ENCODE data around the gene NAP1L5. TPM values are rescaled to one million over a fixed set of nuclear protein-coding genes. Genes with fewer than 3 reads are reported as not detected.

The NAP1L5 gene
- total RNA-seq, 1 experiment from 2014 or later = not detected

GRCh38 chr4:88674979-88675378 is 22.6 kb downstream of the NAP1L5 start:
- Mint-ChIP-seq H3K27ac (ENCODE audit: unreplicated experiment) (no peak overlapping the region), H3K27me3 (ENCODE audit: insufficient read depth, unreplicated experiment) (no peaks in the 10 kb centered on the region), H3K9me3 (ENCODE audit: unreplicated experiment) (no peaks in the 10 kb centered on the region), H3K4me1 (ENCODE audit: low read depth, unreplicated experiment) (no peaks in the 10 kb centered on the region), H3K36me3 (ENCODE audit: insufficient read depth, unreplicated experiment) (no peaks in the 10 kb centered on the region), H3K4me3 (ENCODE audit: unreplicated experiment) (no peak overlapping the region)
- intact Hi-C loops (cut with micrococcal nuclease; ENCODE audit: unreplicated experiment) = no loop called here
- DNase-seq = no peak
- Histone ChIP-seq H3K27me3 (replicated peaks; ENCODE audit: control insufficient read depth, insufficient read depth, low read length) (no peaks in the 10 kb centered on the region), H3K4me3 (ENCODE audit: low read depth, low read length) (no peak overlapping the region), H3K36me3 (ENCODE audit: control insufficient read depth, insufficient read depth, low read length) (no peaks in the 10 kb centered on the region), H3K4me1 (no peaks in the 10 kb centered on the region), H3K9me3 (no peaks in the 10 kb centered on the region)
- ChIA-PET CTCF (no interaction called here), POLR2A (no interaction called here)
- TF ChIP-seq CTCF (IDR thresholded peaks at IDR 0.05; ENCODE audit: insufficient read depth in 1 of 2, low read depth in 1 of 2, low read length in 1 of 2, severe bottlenecking in 1 of 2, unreplicated experiment in 1 of 2) = no peak
- BruUV-seq (replicated peaks) = no TSS peak

GRCh38 chr4:88674565-88674964 is 23.1 kb downstream of the NAP1L5 start:
- Mint-ChIP-seq H3K27ac (ENCODE audit: unreplicated experiment) (no peak overlapping the region), H3K9me3 (ENCODE audit: unreplicated experiment) (no peaks in the 10 kb centered on the region), H3K4me1 (ENCODE audit: low read depth, unreplicated experiment) (no peaks in the 10 kb centered on the region), H3K27me3 (ENCODE audit: insufficient read depth, unreplicated experiment) (no peaks in the 10 kb centered on the region), H3K4me3 (ENCODE audit: unreplicated experiment) (no peak overlapping the region), H3K36me3 (ENCODE audit: insufficient read depth, unreplicated experiment) (no peaks in the 10 kb centered on the region)
- no peak for DNase-seq
- TF ChIP-seq CTCF (IDR thresholded peaks at IDR 0.05; ENCODE audit: insufficient read depth in 1 of 2, low read depth in 1 of 2, low read length in 1 of 2, severe bottlenecking in 1 of 2, unreplicated experiment in 1 of 2) = no peak
- Histone ChIP-seq H3K27me3 (replicated peaks; ENCODE audit: control insufficient read depth, insufficient read depth, low read length) (no peaks in the 10 kb centered on the region), H3K4me3 (ENCODE audit: low read depth, low read length) (no peak overlapping the region), H3K36me3 (ENCODE audit: control insufficient read depth, insufficient read depth, low read length) (no peaks in the 10 kb centered on the region), H3K9me3 (no peaks in the 10 kb centered on the region), H3K4me1 (no peaks in the 10 kb centered on the region)
- intact Hi-C loops (cut with micrococcal nuclease; ENCODE audit: unreplicated experiment) = no loop called here
- BruUV-seq (replicated peaks) = no TSS peak
- ChIA-PET POLR2A (no interaction called here), CTCF (no interaction called here)

GRCh38 chr4:88673886-88674285 is 23.7 kb downstream of the NAP1L5 start:
- H3K4me1 ChIP-seq = no peaks in the 10 kb centered on the region
- H3K36me3 ChIP-seq (ENCODE audit: control insufficient read depth, insufficient read depth, low read length) = no peaks in the 10 kb centered on the region
- no peaks in the 10 kb centered on the region for H3K9me3 Mint-ChIP-seq (ENCODE audit: unreplicated experiment)
- intact Hi-C loops (cut with micrococcal nuclease; ENCODE audit: unreplicated experiment) = loop anchor here (1.0 kb wide), 1 partner anchor 350 kb away; no protein-coding TSS in a partner anchor
- TF ChIP-seq CTCF (IDR thresholded peaks at IDR 0.05; ENCODE audit: insufficient read depth in 1 of 2, low read depth in 1 of 2, low read length in 1 of 2, severe bottlenecking in 1 of 2, unreplicated experiment in 1 of 2) = no peak
- H3K27ac Mint-ChIP-seq (ENCODE audit: unreplicated experiment) = no peak overlapping the region
- H3K4me1 Mint-ChIP-seq (ENCODE audit: low read depth, unreplicated experiment) = no peaks in the 10 kb centered on the region
- H3K4me3 ChIP-seq (ENCODE audit: low read depth, low read length) = no peak overlapping the region
- BruUV-seq (replicated peaks) = no TSS peak
- H3K4me3 Mint-ChIP-seq (ENCODE audit: unreplicated experiment) = no peak overlapping the region
- H3K27me3 Mint-ChIP-seq (ENCODE audit: insufficient read depth, unreplicated experiment) = no peaks in the 10 kb centered on the region
- ChIA-PET POLR2A (no interaction called here), CTCF (interaction anchor here (0.6 kb wide), 1 partner anchor 383 kb away, joined by 3 read pairs; no protein-coding TSS in a partner anchor)
- DNase-seq = no peak
- H3K27me3 ChIP-seq (replicated peaks; ENCODE audit: control insufficient read depth, insufficient read depth, low read length) = no peaks in the 10 kb centered on the region
- no peaks in the 10 kb centered on the region for H3K36me3 Mint-ChIP-seq (ENCODE audit: insufficient read depth, unreplicated experiment)
- no peaks in the 10 kb centered on the region for H3K9me3 ChIP-seq

Measured in Caco-2 (cell line).